Activated CD4-positive, alpha-beta T cell treated with anti-CD3 and anti-CD28 coated beads, Interleukin-2, amount 50 U/mL, for 48 hours (primary cell): ENCODE data around the gene VWA3B.
"Not testable (repeated sequence)": the region's sequence is repeated elsewhere in the genome, so short reads cannot be mapped to it uniquely, and the experiment has no call there.

Experiments used
- DNase-seq, 2 experiments: peaks; one replicate each; pipeline ENCODE4 v3.0.0-alpha.2; 2020

The VWA3B gene

DNA sequence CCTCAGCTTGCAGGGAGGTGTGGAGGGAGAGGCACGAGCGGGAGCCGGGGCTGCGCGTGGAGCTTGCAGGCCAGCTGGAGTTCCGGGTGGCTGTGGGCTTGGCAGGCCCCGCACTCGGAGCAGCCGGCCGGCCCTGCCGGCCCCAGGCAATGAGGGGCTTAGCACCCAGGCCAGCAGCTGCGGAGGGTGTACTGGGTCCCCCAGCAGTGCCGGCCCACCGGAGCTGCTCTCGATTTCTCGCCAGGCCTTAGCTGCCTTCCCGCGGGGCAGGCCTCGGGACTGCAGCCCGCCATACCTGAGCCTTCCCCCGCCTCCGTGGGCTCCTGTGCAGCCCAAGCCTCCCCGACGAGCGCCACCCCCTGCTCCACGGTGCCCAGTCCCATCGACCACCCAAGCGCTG, 52.0 kb downstream of the VWA3B start:
- not testable (repeated sequence) for DNase-seq

DNA sequence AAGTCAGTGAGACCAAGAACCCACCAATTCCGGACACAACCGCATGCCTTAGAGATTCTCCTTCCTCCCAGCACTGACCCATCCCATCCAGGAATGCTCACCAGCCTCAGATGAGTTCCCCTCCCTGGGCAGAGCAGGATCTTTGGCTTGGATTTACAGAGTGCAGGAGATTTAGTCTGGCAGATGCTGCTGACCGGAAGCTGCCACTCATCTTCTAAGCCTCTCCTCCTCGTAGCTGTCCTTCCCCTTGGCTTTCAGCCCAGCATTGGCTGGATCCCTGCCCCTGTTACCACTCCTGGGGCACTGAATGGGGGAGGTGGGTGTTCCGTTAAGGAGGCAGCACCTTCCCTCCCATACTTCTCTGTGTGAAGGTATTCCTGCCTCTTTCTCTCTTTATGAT, 53.2 kb downstream of the VWA3B start:
- DNase-seq = no peak

DNA sequence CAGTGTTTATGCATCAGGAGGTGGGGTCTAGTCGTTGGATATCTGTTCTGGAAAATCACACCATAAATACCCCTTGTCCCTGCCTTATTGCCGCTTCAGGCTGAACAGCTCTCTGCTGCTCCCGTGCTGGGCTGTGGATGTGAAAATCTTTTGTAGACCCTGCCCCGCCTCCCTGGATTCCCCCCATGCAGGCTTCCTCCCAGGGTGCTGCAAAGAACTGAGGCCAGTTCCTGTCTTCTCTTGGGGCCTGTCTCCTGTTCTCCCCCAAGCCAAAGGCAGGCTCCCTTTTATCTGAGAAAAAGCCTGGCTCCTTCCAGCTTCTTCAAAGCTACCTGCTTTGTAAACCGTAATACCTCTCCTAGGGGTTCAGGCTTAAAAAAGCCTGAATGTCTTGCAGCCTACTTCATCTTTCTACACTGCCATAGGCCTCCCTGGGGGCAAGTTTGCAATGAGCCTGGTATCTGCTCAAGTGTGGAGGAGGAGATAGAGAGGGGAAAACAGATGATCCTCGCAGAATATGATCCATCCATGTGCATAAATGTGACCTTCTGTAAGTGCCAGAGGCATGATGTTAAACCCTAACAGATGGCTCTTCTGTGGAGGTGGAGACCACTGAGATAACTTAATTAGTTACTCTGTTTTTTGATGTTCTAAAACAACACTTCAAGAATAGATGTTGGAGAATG, 55.3 kb downstream of the VWA3B start:
- no peak for DNase-seq

DNA sequence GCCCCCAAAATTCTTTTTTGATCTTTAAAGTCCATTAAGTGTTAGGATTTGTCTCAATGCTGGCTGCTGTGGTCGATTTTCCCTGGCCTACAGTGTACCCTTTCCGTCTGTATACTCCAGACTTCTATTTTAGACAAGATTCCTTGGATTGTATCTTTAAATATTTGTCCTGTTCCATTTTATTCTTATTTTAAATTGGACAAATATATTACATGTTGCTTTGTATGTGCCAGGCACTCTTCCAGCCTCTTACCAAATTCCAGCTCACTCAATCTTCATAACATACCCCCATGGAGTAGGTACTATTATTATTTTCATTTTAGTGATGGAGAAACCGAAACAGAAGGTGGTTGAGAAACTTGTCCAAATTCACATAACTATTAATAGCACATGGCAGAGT, 58.1 kb downstream of the VWA3B start:
- DNase-seq = no peak

DNA sequence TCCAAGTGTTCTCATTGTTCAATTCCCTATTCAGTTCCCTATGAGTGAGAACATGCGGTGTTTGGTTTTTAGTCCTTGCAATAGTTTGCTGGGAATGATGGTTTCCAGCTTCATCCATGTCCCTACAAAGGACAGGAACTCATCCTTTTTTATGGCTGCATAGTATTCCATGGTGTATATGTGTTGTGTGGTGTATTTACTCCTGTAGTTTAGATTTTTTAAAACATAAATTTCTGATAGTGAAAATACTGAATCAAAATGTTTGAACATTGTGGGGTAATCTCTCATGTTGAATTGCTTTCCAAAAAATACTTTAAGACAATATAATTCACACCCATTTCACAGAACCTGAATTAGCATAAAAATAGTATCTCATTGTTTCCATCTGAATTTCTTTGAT, 60.9 kb downstream of the VWA3B start:
- DNase-seq = not testable (repeated sequence)

DNA sequence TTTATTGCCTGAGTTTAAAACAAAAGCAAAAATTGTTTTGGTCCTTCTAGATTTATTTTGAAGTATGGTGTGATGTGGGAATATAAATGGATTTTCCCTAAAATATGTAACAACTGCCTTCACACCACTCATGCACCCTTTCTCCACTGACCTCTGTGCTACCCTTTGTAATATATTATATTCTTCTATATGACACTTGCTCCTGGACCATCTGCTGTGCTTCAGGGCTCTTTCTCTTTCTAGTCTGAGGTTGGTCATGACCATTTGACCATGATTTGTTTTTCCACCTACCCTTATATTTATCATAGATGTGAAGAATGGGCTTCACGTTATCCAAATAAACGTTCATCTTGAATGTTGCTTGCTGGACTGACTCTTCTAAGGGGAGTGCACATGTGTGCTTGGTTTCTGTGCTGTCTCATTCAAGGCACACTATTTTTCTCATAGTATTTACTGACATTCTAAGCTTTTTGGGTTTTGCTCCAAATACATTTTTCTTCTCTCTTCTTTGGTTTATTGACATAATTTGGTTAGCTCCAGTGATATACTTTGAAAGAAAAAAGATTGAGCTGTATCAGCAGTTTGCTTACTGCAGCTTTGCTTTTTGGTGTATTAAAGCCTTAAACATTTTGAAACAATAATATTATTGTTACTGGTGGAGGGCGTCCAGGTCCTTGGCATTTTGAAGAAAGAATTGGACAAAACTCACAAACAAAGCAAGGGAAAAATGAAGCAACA, 61.8 kb downstream of the VWA3B start:
- DNase-seq = no peak

DNA sequence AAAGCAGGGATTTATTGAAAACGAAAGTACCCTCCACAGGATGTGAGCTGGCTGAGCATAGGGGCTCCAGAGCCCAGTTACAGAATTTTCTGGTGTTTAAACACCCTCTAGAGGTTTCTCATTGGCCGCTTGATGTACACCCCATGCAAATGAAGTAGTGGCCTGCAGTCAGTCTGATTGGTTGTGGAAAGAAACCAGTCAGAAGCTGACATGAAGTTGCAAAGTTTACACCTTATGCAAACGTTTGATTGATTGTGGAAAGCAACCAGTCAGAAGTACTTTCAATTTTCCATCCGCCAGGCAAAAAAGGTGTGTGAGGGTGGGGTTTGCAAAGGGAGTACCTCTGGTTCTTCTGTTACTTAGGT, 62.3 kb downstream of the VWA3B start:
- DNase-seq = no peak

DNA sequence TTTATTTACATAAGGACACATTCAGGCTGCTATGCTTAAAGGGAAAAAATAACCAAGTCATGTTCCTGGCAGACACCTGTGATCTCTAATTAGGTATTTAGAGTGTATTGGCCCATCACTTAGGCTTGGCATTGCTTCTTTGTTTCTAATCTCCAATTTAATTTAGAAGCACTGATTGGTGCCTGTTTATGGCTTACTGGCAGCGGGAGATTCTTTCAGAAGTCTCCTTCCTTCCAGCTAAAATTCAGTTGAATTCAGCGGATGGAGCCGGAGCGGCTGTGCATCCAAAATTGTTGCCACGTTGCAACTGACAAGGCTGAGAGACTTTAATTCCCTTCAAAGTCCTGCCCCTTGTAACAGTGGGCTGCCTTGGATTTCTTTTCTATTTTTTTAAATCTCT, 66.5 kb downstream of the VWA3B start:
- DNase-seq = no peak

DNA sequence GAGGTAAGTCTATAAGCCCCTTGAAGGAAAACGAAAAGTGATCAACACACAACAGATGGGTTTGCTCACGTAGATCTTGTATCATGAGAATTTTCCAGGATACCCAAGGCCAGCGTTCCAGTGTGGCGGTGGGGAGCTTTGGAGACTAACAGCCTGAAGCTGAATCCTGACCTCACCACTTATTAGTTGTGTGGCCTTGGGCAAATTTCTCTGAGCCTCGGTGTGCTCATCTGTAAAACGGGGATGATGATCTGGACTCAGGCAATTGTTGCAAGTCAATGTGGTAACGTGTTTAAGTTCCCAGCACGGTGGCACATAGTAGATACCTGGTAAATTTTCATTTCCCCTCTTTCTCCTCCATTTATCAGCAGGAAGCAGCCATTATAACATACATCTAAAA, 68.3 kb downstream of the VWA3B start:
- DNase-seq = no peak

DNA sequence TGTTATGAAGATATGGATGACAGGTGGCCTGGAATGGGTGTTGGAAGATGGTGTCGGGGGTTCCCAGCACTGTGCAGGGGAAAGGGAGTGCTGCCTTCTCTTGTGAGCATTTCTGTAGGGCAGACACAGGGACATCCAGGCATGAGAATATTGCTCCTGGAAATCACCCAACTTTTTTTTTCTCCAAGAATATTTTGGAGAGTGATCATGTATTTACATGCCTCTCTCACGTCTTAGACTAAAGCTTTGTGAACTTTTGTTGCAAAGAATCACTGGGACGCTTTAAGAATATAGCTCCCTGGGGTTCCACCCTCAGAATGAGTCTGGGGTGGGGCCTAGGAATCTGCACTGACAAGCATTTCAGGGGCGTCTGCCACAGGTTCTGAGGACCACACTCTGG, 68.7 kb downstream of the VWA3B start:
- DNase-seq = no peak

DNA sequence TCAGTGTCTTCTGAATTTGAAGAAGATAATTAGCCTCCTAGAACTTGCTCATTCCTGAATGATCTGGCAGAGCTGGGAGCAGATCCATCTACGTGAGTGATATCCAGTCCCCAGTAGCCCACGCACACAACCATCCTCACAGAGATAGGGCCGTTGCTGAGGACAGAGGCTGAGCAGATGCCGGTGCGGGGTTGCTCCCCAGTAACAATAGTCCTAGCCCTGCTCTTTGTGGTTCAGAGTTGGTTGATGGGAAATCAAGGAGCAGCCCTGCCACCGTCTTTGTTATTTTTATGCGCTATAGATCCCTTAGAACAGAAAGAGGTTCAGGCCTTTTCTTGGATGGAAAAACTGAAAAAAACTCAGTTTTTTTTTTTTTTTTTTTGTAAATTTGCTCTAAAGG, 69.3 kb downstream of the VWA3B start:
- DNase-seq = no peak

DNA sequence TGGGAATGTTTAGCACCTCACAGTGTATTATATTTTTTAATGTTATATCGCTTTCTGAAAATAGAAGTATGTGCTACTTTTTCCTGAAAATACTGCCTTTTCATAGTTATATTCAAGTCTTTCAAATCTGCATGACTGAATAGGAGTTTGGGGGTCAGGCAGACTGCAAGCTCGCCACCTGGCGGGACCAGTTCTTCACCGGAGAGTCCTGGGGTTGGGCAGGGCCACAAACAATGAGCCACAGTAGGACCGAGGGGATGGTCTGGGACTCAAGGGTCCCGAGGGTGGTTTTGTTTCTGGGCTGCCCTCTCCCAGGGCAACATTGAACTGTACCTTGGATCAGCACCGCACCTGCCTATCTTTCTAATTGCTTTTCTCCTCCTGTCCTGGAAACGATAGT, 70.6 kb downstream of the VWA3B start:
- DNase-seq = no peak

DNA sequence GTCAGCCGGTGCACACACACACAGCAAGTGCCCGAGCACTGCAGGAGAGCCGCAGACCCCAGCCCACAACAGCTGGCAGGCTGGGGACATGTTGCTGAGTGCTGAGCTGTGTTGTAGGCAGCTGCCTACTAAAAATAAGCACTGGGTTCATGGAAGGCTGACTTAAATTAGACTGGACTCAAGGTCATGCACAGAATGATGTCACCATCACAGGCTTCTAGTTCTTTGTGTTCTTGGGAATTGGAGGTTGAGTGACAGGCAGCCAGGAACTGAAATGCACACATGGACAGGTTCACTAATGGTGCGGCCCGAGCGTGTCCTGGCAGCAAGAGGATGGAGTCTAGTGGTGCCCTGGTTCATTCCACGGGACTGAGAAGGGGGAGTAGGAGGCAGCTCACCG, 71.3 kb downstream of the VWA3B start:
- no peak for DNase-seq

DNA sequence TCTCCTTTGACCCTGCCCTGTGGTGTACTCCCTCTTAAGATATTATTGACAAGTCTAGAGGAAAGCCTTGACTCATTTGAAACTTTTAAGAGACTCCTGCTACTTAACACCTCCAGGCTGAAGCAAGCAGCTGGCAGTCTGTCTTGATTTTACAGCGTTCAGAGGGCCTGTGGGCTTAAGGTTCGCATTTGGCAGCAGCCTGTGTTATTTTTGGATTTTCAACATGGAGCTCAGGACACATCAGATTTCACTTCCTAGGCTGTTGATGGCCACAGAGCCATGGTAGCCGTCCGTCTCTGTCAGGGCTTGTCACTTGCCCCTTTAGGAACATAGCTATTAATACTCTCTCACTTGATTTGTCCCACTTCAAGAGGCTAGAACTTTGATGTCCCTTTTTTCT, 73.6 kb downstream of the VWA3B start:
- no peak for DNase-seq

DNA sequence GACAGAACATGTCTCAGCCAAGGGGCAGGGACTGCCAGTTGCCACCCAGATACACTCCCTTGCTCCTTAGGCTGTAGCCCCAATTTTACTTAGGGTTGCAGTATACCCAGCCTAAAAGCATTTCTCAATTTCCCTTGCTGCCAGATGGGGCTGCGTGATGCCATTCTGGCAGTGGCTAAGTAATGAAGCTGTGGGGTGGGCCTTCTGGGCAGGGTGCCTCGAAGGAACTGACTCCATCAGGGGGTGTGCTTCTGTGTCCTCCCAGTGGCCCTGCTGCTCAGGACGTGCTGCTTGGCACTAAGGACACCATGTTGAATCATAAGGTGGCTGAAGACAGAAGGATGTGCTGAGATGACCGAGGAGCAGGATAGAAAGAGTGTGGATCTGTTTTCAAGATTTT, 74.2 kb downstream of the VWA3B start:
- no peak for DNase-seq

DNA sequence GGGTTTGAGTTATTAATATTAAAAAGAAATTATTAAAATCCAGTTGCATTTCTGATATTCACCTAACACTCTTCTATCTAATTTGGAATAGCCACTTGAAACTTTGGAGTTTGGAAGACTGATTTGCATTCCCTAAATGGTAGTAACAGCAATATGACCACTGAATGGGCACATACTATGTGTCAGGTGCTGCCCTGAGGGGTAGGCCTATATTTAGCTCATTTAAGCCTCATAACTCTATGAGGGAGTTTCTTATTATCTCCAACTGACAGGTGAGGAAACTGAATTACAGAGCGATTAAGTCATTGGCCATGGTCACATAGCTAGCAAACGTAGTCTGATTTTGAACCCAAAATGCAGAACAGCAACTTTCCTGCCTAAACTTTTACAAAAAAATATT, 77.3 kb downstream of the VWA3B start:
- no peak for DNase-seq

DNA sequence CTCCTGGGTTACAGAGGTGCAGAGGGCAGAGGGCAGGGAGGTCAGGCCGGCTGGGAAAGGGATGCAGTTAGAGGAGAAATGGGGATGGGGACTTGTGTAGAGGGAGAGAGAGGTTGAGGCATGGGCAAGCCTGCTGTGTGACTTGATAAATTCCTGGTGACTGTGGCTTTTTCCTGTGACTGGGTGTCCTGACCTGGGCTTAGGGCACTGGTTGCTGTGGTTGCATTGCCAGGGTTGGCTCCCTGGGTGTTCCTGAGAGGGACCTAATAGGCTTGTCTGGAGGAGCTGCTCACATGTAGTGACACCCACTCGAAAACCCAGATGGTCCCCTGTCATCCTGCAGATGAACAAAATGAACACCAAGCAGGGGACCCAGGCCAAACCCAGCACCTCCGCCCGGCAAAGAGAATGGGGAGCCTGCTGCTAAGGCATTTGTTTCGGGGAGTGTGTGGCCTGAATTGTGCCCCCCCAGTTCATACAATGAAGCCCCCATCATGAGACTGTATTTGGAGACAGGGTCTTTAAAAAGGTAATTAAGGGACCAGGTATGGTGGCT, 78.6 kb downstream of the VWA3B start:
- DNase-seq = no peak

DNA sequence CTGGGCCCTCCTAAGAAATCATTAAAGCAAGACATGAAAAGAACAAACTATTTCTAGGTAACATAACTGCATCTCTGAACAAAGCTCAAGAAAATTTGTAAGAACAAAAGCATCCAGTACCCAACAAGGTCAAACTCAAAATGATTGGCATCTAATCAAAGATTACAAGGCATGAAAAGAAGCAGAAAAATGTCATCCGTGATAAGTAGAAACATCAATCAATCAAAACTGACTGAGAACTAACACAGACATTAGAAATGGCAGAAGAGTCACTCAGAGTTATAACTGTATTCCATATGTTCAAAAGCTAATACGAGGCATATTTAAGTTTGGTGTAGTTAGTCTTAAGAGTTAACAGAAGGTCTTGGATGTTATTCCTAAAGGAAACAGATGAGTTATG, 80.9 kb downstream of the VWA3B start:
- no peak for DNase-seq

DNA sequence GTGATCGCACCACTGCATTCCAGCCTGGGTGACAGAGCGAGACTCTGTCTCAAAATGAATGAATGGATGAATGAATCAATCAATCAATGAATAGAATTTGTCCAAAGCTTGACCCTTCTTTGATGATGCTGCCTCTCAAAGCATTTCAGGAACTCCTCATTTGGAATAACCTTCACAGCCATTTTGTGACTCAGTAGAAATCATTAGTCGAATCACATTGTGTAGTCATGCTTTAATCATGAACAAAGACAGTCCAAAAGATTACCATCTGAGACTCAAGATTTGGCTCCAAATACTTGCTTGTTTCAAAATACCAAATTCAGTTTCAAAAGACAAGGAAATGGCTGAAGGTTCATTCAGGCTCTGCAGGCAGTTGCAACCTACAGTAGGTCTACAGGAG, 83.1 kb downstream of the VWA3B start:
- DNase-seq = no peak

DNA sequence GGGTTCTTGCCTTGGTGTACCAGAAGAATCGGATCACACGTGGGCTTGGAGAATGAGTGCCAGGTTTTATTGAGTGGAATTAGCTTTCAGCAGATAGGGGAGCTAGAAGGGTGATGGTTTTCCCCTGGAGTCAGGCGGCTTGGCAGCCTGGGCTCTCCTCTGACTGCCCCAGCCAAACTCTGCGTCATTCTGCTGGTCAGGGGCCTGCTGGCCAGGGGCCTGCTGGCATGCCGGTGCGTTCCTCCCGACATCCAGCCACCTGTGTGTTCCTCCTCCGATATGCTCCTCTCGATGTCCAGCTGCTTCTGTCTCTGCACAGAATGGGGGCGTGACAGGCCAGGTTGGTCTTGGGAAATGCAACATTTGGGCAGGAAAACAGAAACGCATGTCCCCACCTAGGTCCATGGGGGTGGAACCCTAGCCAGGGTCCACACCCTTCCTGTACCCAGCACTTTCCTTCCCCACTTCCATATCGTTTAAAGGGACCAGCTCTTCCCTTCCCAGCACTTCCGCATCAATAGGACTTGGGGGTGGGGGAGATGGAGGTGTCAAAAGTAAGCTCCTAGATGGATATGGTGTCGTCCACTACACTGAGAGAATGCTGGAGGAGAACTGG, 85.3 kb downstream of the VWA3B start:
- DNase-seq = no peak

DNA sequence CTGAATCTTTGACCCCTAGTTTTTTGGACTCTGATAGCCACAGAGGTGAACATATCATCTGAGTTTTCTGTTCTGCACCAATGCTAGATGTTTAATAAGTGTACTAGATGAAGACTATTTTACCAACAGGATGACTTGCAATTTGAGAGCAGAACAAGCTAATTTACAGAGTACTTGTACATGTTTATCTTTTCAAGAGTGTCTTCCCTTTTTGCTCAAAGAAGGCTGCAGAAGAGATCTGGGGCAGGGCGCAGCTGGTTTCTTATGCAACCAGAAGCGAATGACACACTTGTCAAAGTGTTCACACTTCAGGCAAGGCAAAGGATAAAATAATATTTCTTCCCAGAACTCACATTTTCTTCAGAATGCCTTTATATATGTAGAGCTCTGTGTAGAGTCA, 86.0 kb downstream of the VWA3B start:
- DNase-seq = no peak

DNA sequence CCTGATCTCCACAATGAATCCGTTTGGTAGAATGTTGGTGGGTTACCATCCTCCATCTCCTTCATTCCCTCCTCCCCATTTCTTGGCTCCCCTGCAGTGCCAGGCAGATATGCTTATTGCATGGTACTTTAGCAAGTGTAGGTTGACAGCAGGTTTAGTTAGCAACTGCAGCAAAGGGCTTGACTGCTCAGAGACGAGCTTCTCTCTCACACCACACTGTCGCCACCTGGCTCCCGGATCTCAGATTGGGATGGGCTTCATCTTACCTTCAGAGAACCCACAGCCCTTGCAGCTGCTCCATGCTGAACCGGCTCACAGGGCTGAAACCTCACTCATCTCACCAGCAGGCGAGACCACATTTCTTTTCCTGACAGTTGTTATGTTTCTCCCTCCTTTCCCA, 88.8 kb downstream of the VWA3B start:
- DNase-seq = no peak

DNA sequence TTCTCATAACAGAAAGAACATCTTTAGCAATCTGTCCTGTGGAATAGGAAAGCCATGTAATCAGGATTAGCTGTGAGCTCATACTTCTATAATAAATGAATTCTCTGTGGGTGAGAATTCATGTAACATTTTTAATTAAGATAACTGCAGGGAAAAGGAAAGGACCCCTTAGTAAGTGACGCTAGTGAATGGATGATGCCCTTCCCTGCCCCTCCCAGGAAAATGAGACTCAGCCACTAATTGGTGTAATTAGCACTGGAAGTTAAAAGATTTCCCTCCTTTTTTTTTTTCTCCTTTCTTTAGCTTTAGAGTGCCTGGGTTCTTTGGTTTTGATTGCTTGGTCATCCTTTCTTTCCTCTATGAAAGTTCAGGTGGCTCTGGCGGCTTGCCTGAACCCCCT, 90.3 kb downstream of the VWA3B start:
- DNase-seq = no peak

DNA sequence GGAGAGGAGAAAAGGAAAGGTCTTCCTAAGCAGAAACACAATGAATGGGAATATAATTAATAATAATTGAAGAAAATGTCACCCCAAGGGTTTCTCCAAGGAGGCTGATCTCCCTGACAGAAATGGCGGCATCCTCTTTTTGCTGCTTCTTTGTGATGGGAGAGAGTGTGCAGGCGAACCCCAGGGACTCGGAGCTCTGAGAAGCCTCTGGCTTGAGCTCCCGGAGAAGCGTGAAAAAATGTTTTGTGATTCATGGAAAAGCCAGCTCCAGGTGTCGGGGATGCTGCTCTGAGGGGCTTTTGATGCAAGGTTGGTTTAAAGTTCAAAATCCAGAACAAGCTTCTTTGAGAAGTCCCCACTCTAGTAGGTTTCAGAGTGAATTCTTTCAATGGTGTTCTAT, 91.0 kb downstream of the VWA3B start:
- no peak for DNase-seq
